IMR-90 (cell line): Measurements from ENCODE around the gene CDS2. TPM values are rescaled to one million over a fixed set of nuclear protein-coding genes. Genes with fewer than 3 reads are reported as not detected.

ENCODE experiments used
- ATAC-seq: fragments of 200-7000 bp; cut with Tn5 transposase; 2 replicates; pipeline ENCODE4 v1.9.1; 2020; ENCODE audit warnings: low read depth, mild to moderate bottlenecking, moderate library complexity
- BruUV-seq: library from RNA; stranded (reverse); fragments of 400-500 nt; replicated peaks from 2 replicates; lab custom pipeline; 2021; lab: Mats Ljungman, UMichigan
- CTCF ChIA-PET: fragments of 300-600 bp; formaldehyde crosslinking; extraction: SDS; loops from one replicate; lab custom pipeline; 2021; ENCODE audit warnings: antibody characterized with exemption; lab: Yijun Ruan, JAX
- POLR2A ChIA-PET: fragments of 300-600 bp; sonication (Branson Sonifier 250); formaldehyde crosslinking; loops from one replicate; lab custom pipeline; 2022; ENCODE audit warnings: antibody characterized with exemption; ENCODE audit not compliant: unreplicated experiment; lab: Charles Lee
- DNase-seq: peaks from one replicate; pipeline ENCODE4 v3.0.0; 2013
- H2AFZ ChIP-seq: replicated peaks from 2 replicates; pipeline ENCODE3; 2013; ENCODE audit warnings: low read length, mild to moderate bottlenecking; ENCODE audit not compliant: poor library complexity
- H2AK5ac ChIP-seq: 2 replicates; pipeline ENCODE4 v1.6.1; 2013; ENCODE audit warnings: low read depth, low read length, inconsistent platforms
- H2AK9ac ChIP-seq: replicated peaks from 2 replicates; pipeline ENCODE3; 2013; ENCODE audit warnings: mild to moderate bottlenecking, low read depth, low read length, moderate library complexity; ENCODE audit not compliant: poor library complexity
- H2BK120ac ChIP-seq: 2 replicates; pipeline ENCODE4 v1.6.1; 2013; ENCODE audit warnings: low read depth, low read length, inconsistent platforms
- H2BK15ac ChIP-seq: 3 replicates; pipeline ENCODE4 v1.6.1; 2013; ENCODE audit warnings: low read depth, low read length, inconsistent platforms
- H2BK20ac ChIP-seq: 2 replicates; pipeline ENCODE4 v1.6.1; 2013; ENCODE audit warnings: low read depth, mild to moderate bottlenecking, inconsistent platforms, low read length, moderate library complexity
- H2BK5ac ChIP-seq: 2 replicates; pipeline ENCODE4 v1.6.1; 2013; ENCODE audit warnings: mild to moderate bottlenecking, low read depth, low read length, inconsistent platforms; ENCODE audit not compliant: poor library complexity, severe bottlenecking
- H3K14ac ChIP-seq: replicated peaks from 2 replicates; pipeline ENCODE4 v1.6.1; 2013; ENCODE audit warnings: low read depth, low read length, inconsistent platforms
- H3K18ac ChIP-seq: 2 replicates; pipeline ENCODE4 v1.6.1; 2013; ENCODE audit warnings: low read depth, low read length, control low read depth
- H3K23ac ChIP-seq: 2 replicates; pipeline ENCODE4 v1.6.1; 2013; ENCODE audit warnings: low read depth, low read length, inconsistent platforms
- H3K27ac ChIP-seq: 2 replicates; pipeline ENCODE4 v1.5.1; 2013; ENCODE audit warnings: mild to moderate bottlenecking, control low read depth, low read length; ENCODE audit not compliant: insufficient read depth
- H3K27me3 ChIP-seq: 2 replicates; pipeline ENCODE4 v1.6.1; 2013; ENCODE audit warnings: low read length; ENCODE audit not compliant: control insufficient read depth, insufficient read depth
- H3K36me3 ChIP-seq: 2 replicates; pipeline ENCODE4 v1.6.1; 2013; ENCODE audit warnings: low read length, mixed read lengths; ENCODE audit not compliant: control insufficient read depth, insufficient read depth
- H3K4ac ChIP-seq: 2 replicates; pipeline ENCODE4 v1.6.1; 2013; ENCODE audit warnings: low read depth, low read length, inconsistent platforms
- H3K4me1 ChIP-seq: 2 replicates; pipeline ENCODE4 v1.6.1; 2013; ENCODE audit warnings: low read length, mixed read lengths; ENCODE audit not compliant: control insufficient read depth, insufficient read depth
- H3K4me2 ChIP-seq: 2 replicates; pipeline ENCODE4 v1.6.1; 2013; ENCODE audit warnings: low read depth, mild to moderate bottlenecking, control low read depth, low read length, moderate library complexity
- H3K4me3 ChIP-seq: 2 replicates; pipeline ENCODE4 v1.5.1; 2013; ENCODE audit warnings: low read depth, mild to moderate bottlenecking, control low read depth, low read length, moderate library complexity; ENCODE audit not compliant: insufficient read depth
- H3K56ac ChIP-seq: 2 replicates; pipeline ENCODE4 v1.6.1; 2013; ENCODE audit warnings: low read length, inconsistent platforms; ENCODE audit not compliant: insufficient read depth; ENCODE audit errors: extremely low read depth
- H3K79me1 ChIP-seq, 2 experiments: 2 replicates each; pipeline ENCODE4 v1.6.1; 2013; ENCODE audit warnings: low read length in 2 of 2, inconsistent platforms in 1 of 2, low read depth in 1 of 2
- H3K9ac ChIP-seq: 2 replicates; pipeline ENCODE4 v1.6.1; 2013; ENCODE audit warnings: low read depth, low read length, control low read depth
- H3K9me1 ChIP-seq: 2 replicates; pipeline ENCODE4 v1.6.1; 2013; ENCODE audit warnings: low read length, inconsistent platforms; ENCODE audit not compliant: insufficient read depth
- H3K9me3 ChIP-seq: 2 replicates; pipeline ENCODE4 v1.6.1; 2013; ENCODE audit warnings: low read length; ENCODE audit not compliant: control insufficient read depth, insufficient read depth
- H4K20me1 ChIP-seq: 2 replicates; pipeline ENCODE4 v1.6.1; 2013; ENCODE audit warnings: low read length, inconsistent platforms; ENCODE audit not compliant: insufficient read depth
- H4K5ac ChIP-seq: 2 replicates; pipeline ENCODE4 v1.6.1; 2013; ENCODE audit warnings: mild to moderate bottlenecking, low read depth, low read length, control low read depth
- H4K8ac ChIP-seq, 2 experiments: 2 replicates each; pipeline ENCODE4 v1.6.1; 2013; ENCODE audit warnings: low read depth in 2 of 2, low read length in 2 of 2, control low read depth in 1 of 2, inconsistent platforms in 1 of 2
- H4K91ac ChIP-seq: 2 replicates; pipeline ENCODE4 v1.6.1; 2013; ENCODE audit warnings: low read depth, low read length, inconsistent platforms; ENCODE audit not compliant: insufficient read depth
- BHLHE40 ChIP-seq: fragments of 150-350 bp; IDR thresholded peaks from 2 replicates; pipeline ENCODE4 v1.6.1; 2016; ENCODE audit warnings: mild to moderate bottlenecking, low read depth, low read length
- CEBPB ChIP-seq: IDR thresholded peaks from 2 replicates; pipeline ENCODE4 v1.6.1; 2012; ENCODE audit warnings: low read depth, low read length, improper control_type of control experiment
- MAFK ChIP-seq: IDR thresholded peaks from 2 replicates; pipeline ENCODE4 v1.6.1; 2012; ENCODE audit warnings: low read depth, low read length, improper control_type of control experiment
- MXI1 ChIP-seq: IDR thresholded peaks from 2 replicates; pipeline ENCODE4 v1.6.1; 2012; ENCODE audit warnings: low read depth, mild to moderate bottlenecking, low read length, moderate library complexity, borderline replicate concordance
- NFE2L2 ChIP-seq: fragments of 150-350 bp; IDR thresholded peaks from 2 replicates; pipeline ENCODE4 v1.6.1; 2016; ENCODE audit warnings: low read depth, mild to moderate bottlenecking, low read length
- POLR2A ChIP-seq: IDR thresholded peaks from 2 replicates; pipeline ENCODE4 v1.6.1; 2012; ENCODE audit warnings: mild to moderate bottlenecking, low read depth, low read length
- RCOR1 ChIP-seq: IDR thresholded peaks from 2 replicates; pipeline ENCODE4 v1.6.1; 2012; ENCODE audit warnings: mild to moderate bottlenecking, low read length, improper control_type of control experiment; ENCODE audit not compliant: insufficient replicate concordance
- SMC3 ChIP-seq: fragments of 150-350 bp; IDR thresholded peaks from 2 replicates; pipeline ENCODE4 v1.6.1; 2016; ENCODE audit warnings: low read depth, mild to moderate bottlenecking, antibody characterized with exemption, low read length, moderate library complexity
- WGBS, 2 experiments: methylation state at CpG; one replicate each; pipeline versions ENCODE4 v1.1.5 to v1.1.7; 2013; ENCODE audit warnings: missing lambda C conversion rate in 2 of 2; ENCODE audit not compliant: insufficient read length in 1 of 2; ENCODE audit errors: extremely low coverage in 2 of 2; 5-methylcytosine and 5-hydroxymethylcytosine counted together
- dilution Hi-C: fragments of 300-500 bp; cut with HindIII; formaldehyde crosslinking; loops from one replicate; pipeline ENCODE4 v1.14.3; 2018; ENCODE audit warnings: low sequenced_read_pairs; ENCODE audit not compliant: unreplicated experiment
- in situ Hi-C: fragments of 300-500 bp; cut with MboI; formaldehyde crosslinking; loops from 3 replicates; pipeline ENCODE4 v1.14.3; 2019; ENCODE audit warnings: low sequenced_read_pairs, inconsistent platforms, mixed read lengths
- intact Hi-C: fragments of 100-400 bp; cut with micrococcal nuclease; formaldehyde crosslinking; loops from 2 replicates; pipeline ENCODE4 v1.10.0; 2022
- polyA plus RNA-seq, 3 experiments: library from polyadenylated mRNA; depleted of rRNA; stranded (reverse); fragments of >200 nt; gene quantifications; 2 replicates each; pipeline ENCODE4 v1.2.3, GENCODE V29; 2012; ENCODE audit warnings: low replicate concordance in 1 of 3
- total RNA-seq: library from RNA; depleted of rRNA; stranded (reverse); fragments of >200 nt; gene quantifications from 2 replicates; pipeline ENCODE4 v1.2.3, GENCODE V29; 2012
- TF ChIP-seq, protein P1 (sequence below): fragments of 150-350 bp; IDR thresholded peaks from 2 replicates; pipeline ENCODE4 v1.6.1; 2017; ENCODE audit warnings: mild to moderate bottlenecking, antibody characterized with exemption, low read length, low read depth
- TF ChIP-seq, protein P2 (sequence below): fragments of 150-350 bp; IDR thresholded peaks from 2 replicates; pipeline ENCODE4 v1.6.1; 2016; ENCODE audit warnings: low read depth, mild to moderate bottlenecking, low read length, moderate library complexity, borderline replicate concordance

The CDS2 gene
- total and polyA plus RNA-seq, 2 of the 4 experiments (the other 2 are of a cell fraction), result 17.0 to 47.1 TPM

DNA sequence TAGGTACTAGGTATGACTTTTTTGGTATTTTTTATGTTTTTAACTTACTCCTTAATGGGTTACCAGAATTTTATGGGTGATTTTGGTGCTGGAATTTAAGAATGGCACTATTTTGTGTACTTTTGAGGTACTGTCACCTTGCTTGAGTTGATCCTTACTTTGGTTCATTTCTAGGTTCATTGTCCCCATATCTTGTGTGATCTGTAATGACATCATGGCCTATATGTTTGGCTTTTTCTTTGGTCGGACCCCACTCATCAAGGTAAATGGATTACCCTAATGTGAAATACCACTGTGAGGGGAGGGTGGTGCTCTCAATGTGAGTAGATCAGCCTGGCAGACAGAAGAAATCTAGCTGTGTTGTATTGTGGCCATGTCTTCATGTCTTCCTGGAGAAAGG, 57.9 kb downstream of the CDS2 start (continued):
- TF ChIP-seq, protein P1, sequence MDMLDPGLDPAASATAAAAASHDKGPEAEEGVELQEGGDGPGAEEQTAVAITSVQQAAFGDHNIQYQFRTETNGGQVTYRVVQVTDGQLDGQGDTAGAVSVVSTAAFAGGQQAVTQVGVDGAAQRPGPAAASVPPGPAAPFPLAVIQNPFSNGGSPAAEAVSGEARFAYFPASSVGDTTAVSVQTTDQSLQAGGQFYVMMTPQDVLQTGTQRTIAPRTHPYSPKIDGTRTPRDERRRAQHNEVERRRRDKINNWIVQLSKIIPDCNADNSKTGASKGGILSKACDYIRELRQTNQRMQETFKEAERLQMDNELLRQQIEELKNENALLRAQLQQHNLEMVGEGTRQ, result no peak
- TF ChIP-seq SMC3, result no peak
- TF ChIP-seq NFE2L2, result no peak
- no peak for TF ChIP-seq POLR2A
- no peak for TF ChIP-seq MAFK

DNA sequence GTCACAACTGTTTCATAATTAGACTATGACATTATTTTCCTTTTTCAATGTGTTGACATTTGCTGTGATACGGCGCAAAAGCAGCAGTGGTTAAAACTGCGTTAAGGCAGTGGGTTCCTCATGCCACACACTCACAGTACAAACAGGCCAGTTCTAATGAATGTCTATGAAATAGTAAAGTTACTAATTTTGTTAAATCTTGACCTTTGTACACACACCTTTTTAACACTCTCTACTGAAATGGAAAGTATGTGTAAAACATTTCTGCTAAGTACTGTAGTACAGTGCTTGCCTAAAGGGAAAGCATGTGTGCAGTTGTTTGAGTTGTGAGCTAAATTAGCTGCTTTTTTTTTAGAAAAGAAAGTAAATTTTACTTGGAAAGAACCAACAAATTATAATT, 60.3 kb downstream of the CDS2 start:
- DNase-seq (no peak), ATAC-seq (no peak)
- no peak overlapping the region for H3K27ac ChIP-seq
- peaks cover 41% of the 10 kb centered on the region for H3K36me3 ChIP-seq
- no peak overlapping the region for H4K8ac ChIP-seq
- no peaks in the 10 kb centered on the region for H4K20me1 ChIP-seq
- ChIA-PET POLR2A (no interaction called here), CTCF (interaction anchor here (1.3 kb wide), 1 partner anchor 60 kb away, joined by 4 read pairs; the partner anchor contains the start of gene CDS2)
- no peak overlapping the region for H3K9ac ChIP-seq
- H3K23ac ChIP-seq, result no peak overlapping the region
- no peak overlapping the region for H2BK15ac ChIP-seq
- H4K91ac ChIP-seq, result no peak overlapping the region
- dilution Hi-C loops (no loop called here), in situ Hi-C loops (loop anchor here (5.0 kb wide), 1 partner anchor 60 kb away; the partner anchor contains the start of gene CDS2), intact Hi-C loops (no loop called here)
- peaks cover 7% of the 10 kb centered on the region for H3K4me1 ChIP-seq
- peaks cover 3% of the 10 kb centered on the region; the same call in 1 of the 2 replicates for H3K9me1 ChIP-seq
- H3K27me3 ChIP-seq, result no peaks in the 10 kb centered on the region
- no peak overlapping the region for H3K56ac ChIP-seq
- H3K18ac ChIP-seq, result no peak overlapping the region
- H2BK120ac ChIP-seq, result no peak overlapping the region
- H3K4me3 ChIP-seq, result no peak overlapping the region
- no peak overlapping the region for H2AK5ac ChIP-seq
- no peak overlapping the region for H3K14ac ChIP-seq
- TF ChIP-seq MXI1, result no peak
- TF ChIP-seq, protein P2, sequence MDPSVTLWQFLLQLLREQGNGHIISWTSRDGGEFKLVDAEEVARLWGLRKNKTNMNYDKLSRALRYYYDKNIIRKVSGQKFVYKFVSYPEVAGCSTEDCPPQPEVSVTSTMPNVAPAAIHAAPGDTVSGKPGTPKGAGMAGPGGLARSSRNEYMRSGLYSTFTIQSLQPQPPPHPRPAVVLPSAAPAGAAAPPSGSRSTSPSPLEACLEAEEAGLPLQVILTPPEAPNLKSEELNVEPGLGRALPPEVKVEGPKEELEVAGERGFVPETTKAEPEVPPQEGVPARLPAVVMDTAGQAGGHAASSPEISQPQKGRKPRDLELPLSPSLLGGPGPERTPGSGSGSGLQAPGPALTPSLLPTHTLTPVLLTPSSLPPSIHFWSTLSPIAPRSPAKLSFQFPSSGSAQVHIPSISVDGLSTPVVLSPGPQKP, result no peak
- no peak for TF ChIP-seq CEBPB
- no peak for TF ChIP-seq RCOR1
- no peak for TF ChIP-seq BHLHE40
- no peak overlapping the region for H4K5ac ChIP-seq
- no peak overlapping the region for H2BK20ac ChIP-seq
- no peaks in the 10 kb centered on the region for H3K9me3 ChIP-seq
- H3K4ac ChIP-seq, result no peak overlapping the region
- H3K79me1 ChIP-seq, result peaks cover 10 to 20% of the 10 kb centered on the region in 2 experiments; a peak in 2 of 4 replicates
- no CpG with 5 or more reads among the region's 3 CpGs for WGBS, 2 experiments
- H2AFZ ChIP-seq, result no peak overlapping the region
- H2BK5ac ChIP-seq, result no peak overlapping the region
- H2AK9ac ChIP-seq, result no peak overlapping the region
- no peak overlapping the region for H3K4me2 ChIP-seq
- no TSS peak for BruUV-seq
